Measurements from ENCODE around the gene HIKESHI.

HIKESHI gene

DNA sequence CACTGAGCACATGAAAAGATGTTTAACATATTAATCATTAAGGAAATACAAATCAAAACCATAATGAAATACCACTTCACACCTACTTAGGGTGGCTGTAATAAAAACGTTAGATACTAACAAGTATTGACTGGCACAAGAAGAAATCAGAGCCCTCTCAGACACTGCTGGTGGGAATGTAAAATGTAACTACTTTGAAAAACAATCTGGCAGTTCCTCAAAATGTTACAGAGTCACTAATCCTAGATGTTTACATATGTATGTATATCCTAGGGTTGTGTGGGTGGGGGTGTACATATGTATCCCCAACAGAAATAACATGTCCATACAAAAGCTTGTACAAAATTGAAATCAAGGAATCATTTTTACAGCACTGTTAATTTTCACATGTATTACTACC, 42.3 kb upstream of the HIKESHI start:
- TF ChIP-seq ZBTB7A (IDR thresholded peaks at IDR 0.05; ENCODE audit: low read depth) (no peak), TCF12 (IDR thresholded peaks at IDR 0.05; ENCODE audit: low read depth) (no peak), YY1 (IDR thresholded peaks at IDR 0.05; ENCODE audit: low read depth) (no peak), FOXM1 (IDR thresholded peaks at IDR 0.05; ENCODE audit: borderline replicate concordance, low read depth) (no peak), CREB1 (IDR thresholded peaks at IDR 0.05; ENCODE audit: low read depth) (no peak), NFIC (IDR thresholded peaks at IDR 0.05) (no peak)
- TF ChIP-seq, protein P1, sequence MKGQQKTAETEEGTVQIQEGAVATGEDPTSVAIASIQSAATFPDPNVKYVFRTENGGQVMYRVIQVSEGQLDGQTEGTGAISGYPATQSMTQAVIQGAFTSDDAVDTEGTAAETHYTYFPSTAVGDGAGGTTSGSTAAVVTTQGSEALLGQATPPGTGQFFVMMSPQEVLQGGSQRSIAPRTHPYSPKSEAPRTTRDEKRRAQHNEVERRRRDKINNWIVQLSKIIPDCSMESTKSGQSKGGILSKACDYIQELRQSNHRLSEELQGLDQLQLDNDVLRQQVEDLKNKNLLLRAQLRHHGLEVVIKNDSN (IDR thresholded peaks at IDR 0.05) = no peak

DNA sequence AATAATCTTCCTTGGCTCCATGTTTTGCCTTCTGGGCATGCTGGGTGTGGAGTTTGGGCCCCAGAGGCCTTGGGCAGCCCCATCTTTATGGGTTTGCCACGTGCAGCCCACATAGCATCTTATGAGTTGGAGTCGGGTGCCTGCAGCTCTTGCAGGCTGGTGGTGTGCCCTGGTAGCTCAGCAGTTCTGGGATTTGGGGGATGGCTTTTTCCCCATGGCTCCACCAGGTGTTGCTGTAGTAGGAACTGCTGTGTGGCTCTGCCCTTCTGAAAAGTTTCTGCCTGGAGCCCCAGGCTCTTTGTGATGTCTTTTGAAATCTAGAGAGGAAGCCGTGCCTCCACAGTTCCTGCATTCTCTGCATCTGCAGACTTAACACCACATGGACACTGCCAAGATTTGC, 40.7 kb upstream of the HIKESHI start:
- TF ChIP-seq, protein P2, sequence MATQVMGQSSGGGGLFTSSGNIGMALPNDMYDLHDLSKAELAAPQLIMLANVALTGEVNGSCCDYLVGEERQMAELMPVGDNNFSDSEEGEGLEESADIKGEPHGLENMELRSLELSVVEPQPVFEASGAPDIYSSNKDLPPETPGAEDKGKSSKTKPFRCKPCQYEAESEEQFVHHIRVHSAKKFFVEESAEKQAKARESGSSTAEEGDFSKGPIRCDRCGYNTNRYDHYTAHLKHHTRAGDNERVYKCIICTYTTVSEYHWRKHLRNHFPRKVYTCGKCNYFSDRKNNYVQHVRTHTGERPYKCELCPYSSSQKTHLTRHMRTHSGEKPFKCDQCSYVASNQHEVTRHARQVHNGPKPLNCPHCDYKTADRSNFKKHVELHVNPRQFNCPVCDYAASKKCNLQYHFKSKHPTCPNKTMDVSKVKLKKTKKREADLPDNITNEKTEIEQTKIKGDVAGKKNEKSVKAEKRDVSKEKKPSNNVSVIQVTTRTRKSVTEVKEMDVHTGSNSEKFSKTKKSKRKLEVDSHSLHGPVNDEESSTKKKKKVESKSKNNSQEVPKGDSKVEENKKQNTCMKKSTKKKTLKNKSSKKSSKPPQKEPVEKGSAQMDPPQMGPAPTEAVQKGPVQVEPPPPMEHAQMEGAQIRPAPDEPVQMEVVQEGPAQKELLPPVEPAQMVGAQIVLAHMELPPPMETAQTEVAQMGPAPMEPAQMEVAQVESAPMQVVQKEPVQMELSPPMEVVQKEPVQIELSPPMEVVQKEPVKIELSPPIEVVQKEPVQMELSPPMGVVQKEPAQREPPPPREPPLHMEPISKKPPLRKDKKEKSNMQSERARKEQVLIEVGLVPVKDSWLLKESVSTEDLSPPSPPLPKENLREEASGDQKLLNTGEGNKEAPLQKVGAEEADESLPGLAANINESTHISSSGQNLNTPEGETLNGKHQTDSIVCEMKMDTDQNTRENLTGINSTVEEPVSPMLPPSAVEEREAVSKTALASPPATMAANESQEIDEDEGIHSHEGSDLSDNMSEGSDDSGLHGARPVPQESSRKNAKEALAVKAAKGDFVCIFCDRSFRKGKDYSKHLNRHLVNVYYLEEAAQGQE (IDR thresholded peaks at IDR 0.05; ENCODE audit: low read depth) = no peak
- TF ChIP-seq CREB1 (IDR thresholded peaks at IDR 0.05; ENCODE audit: low read depth) (no peak), EGR1 (IDR thresholded peaks at IDR 0.05) (no peak), RAD21 (IDR thresholded peaks at IDR 0.05; ENCODE audit: low read depth) (no peak), TEAD4 (IDR thresholded peaks at IDR 0.05) (no peak), EP300 (IDR thresholded peaks at IDR 0.05; ENCODE audit: borderline replicate concordance) (no peak), TCF12 (IDR thresholded peaks at IDR 0.05; ENCODE audit: low read depth) (no peak), ZBTB7A (IDR thresholded peaks at IDR 0.05; ENCODE audit: low read depth) (no peak), CEBPB (IDR thresholded peaks at IDR 0.05) (no peak), FOXM1 (IDR thresholded peaks at IDR 0.05; ENCODE audit: borderline replicate concordance, low read depth) (no peak), NFIC (IDR thresholded peaks at IDR 0.05) (no peak), TAF1 (IDR thresholded peaks at IDR 0.05; ENCODE audit: low read depth) (no peak), YY1 (IDR thresholded peaks at IDR 0.05; ENCODE audit: low read depth) (no peak)
- TF ChIP-seq, protein P1 (IDR thresholded peaks at IDR 0.05) = no peak
- TF ChIP-seq, protein P3, sequence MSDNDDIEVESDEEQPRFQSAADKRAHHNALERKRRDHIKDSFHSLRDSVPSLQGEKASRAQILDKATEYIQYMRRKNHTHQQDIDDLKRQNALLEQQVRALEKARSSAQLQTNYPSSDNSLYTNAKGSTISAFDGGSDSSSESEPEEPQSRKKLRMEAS (IDR thresholded peaks at IDR 0.05) = no peak

DNA sequence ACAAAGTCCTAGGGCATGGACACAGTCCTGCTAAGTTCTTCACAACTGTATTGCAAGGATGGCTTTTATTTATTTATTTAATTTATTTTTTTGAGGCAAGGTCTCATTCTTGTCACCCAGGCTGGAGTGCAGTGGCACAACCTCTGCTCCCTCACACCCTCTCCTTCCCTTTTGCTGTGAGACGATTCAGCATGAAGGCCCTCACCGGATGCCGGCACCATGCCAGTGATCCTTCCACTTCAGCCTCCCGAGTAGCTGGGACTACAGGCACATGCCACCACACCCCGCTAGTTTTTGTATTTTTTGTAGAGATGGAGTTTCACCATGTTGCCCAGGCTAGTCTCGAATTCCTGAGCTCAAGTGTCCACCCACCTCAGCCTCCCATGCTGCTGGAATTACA, 39.7 kb upstream of the HIKESHI start:
- TF ChIP-seq YY1 (IDR thresholded peaks at IDR 0.05; ENCODE audit: low read depth) (no peak), TAF1 (IDR thresholded peaks at IDR 0.05; ENCODE audit: low read depth) (no peak), EGR1 (IDR thresholded peaks at IDR 0.05) (no peak), ZBTB7A (IDR thresholded peaks at IDR 0.05; ENCODE audit: low read depth) (no peak)
- TF ChIP-seq, protein P1 (IDR thresholded peaks at IDR 0.05) = no peak
- TF ChIP-seq, protein P2 (IDR thresholded peaks at IDR 0.05; ENCODE audit: low read depth) = no peak
- TF ChIP-seq, protein P3 (IDR thresholded peaks at IDR 0.05) = no peak

DNA sequence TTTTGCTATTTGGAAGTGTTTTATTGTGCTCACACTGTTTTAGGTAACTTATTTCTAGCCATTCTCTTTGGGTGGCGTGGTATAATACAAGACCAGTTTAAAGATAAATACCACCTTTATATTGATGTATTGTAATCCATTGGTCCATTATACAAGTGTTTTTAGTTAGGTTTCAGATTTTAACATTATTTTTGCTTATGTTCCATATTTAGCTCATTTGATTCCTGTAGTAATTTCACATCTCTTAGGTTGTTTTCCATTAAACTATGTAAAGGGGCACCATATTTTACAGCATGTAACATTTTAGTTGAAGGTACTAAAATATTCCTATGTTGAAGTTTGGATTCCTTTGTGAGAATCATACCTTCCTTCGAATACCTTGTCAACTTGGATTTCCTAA, 37.4 kb upstream of the HIKESHI start:
- no peak for TF ChIP-seq RAD21 (IDR thresholded peaks at IDR 0.05; ENCODE audit: low read depth)
- TF ChIP-seq CEBPB (IDR thresholded peaks at IDR 0.05) = no peak
- TF ChIP-seq TAF1 (IDR thresholded peaks at IDR 0.05; ENCODE audit: low read depth) = no peak
- TF ChIP-seq, protein P3 (IDR thresholded peaks at IDR 0.05) = no peak
- no peak for TF ChIP-seq FOXM1 (IDR thresholded peaks at IDR 0.05; ENCODE audit: borderline replicate concordance, low read depth)
- TF ChIP-seq, protein P1 (IDR thresholded peaks at IDR 0.05) = no peak
- no peak for TF ChIP-seq EGR1 (IDR thresholded peaks at IDR 0.05)
- no peak for TF ChIP-seq CREB1 (IDR thresholded peaks at IDR 0.05; ENCODE audit: low read depth)
- no peak for TF ChIP-seq TEAD4 (IDR thresholded peaks at IDR 0.05)
- no peak for TF ChIP-seq NFIC (IDR thresholded peaks at IDR 0.05)
- TF ChIP-seq TCF12 (IDR thresholded peaks at IDR 0.05; ENCODE audit: low read depth) = no peak
- TF ChIP-seq, protein P2 (IDR thresholded peaks at IDR 0.05; ENCODE audit: low read depth) = no peak
- TF ChIP-seq YY1 (IDR thresholded peaks at IDR 0.05; ENCODE audit: low read depth) = no peak
- TF ChIP-seq ZBTB7A (IDR thresholded peaks at IDR 0.05; ENCODE audit: low read depth) = no peak
